Heart left ventricle (tissue), 13 donors: Measurements from ENCODE around the gene TRPC3.

ENCODE experiments used
- POLR2A ChIP-seq, 2 donors: fragments of 450-650 bp; IDR thresholded peaks; one replicate each; pipeline ENCODE4 v1.6.1; 2017; ENCODE audit warnings: antibody characterized with exemption in 2 of 2, mild to moderate bottlenecking in 2 of 2, moderate library complexity in 2 of 2
- TF ChIP-seq, protein P1 (sequence below), 12 donors: fragments of 200-600 bp; sonication (generic) in 4 of 12; IDR thresholded peaks; one replicate each; pipeline versions ENCODE4 v1.5.0 to v1.8.0; 2018 to 2022; ENCODE audit warnings: antibody characterized with exemption in 12 of 12, mild to moderate bottlenecking in 5 of 12
- donor health status: ischemic (EF 13 %, LVEDD 7.1; RV severe dilation, severe dysfunction).
- donor health status: DM: no; HTN: yes; CAD: no.
- donor health status: DM: no; HTN: no; CAD: no.
- donor health status: ischemic (EF 25% LVEDD 6.9; RV normal size, moderate dysfunction).
- donor health status: ischemic (EF 25% LVEDD 5.7; RV mildly dilated, moderate dysfunction).
- donor health status: ischemic (EF 35%, LVEDD 5.7; RV mildly dilated, moderate dysfunction).
- donor health status: nonischemic (EF 11% LVEDD 7.7; RV severe dilation, severe dysfunction).
- donor health status: DM: yes; HTN: yes; CAD: no.
- donor health status: PGD.
- donor health status: ischemic (EF 29% LVEDD 5.4; RV normal size, mild dysfunction).
- donor health status: nonischemic (EF 23%, LVEDD 6.1; RV moderate dilation, normal function).

GRCh38 chr4:121939690-121940089 is 12.2 kb downstream of the TRPC3 start:
- TF ChIP-seq, protein P1, sequence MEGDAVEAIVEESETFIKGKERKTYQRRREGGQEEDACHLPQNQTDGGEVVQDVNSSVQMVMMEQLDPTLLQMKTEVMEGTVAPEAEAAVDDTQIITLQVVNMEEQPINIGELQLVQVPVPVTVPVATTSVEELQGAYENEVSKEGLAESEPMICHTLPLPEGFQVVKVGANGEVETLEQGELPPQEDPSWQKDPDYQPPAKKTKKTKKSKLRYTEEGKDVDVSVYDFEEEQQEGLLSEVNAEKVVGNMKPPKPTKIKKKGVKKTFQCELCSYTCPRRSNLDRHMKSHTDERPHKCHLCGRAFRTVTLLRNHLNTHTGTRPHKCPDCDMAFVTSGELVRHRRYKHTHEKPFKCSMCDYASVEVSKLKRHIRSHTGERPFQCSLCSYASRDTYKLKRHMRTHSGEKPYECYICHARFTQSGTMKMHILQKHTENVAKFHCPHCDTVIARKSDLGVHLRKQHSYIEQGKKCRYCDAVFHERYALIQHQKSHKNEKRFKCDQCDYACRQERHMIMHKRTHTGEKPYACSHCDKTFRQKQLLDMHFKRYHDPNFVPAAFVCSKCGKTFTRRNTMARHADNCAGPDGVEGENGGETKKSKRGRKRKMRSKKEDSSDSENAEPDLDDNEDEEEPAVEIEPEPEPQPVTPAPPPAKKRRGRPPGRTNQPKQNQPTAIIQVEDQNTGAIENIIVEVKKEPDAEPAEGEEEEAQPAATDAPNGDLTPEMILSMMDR (IDR thresholded peaks at IDR 0.05), result no peak
- TF ChIP-seq POLR2A (IDR thresholded peaks at IDR 0.05), result no peak
